ENCODE results near the gene TPM4. TPM values are rescaled to one million over a fixed set of nuclear protein-coding genes. Genes with fewer than 3 reads are reported as not detected.
"Not testable (repeated sequence)": the region's sequence is repeated elsewhere in the genome, so short reads cannot be mapped to it uniquely, and the experiment has no call there.

TPM4 gene
- total RNA-seq, result 275 and 300 TPM in 2 replicates
- long read RNA-seq, transcript TPM4-201 (8 exons, 2,666 nt), result major isoform, 460 of 495 reads
- long read RNA-seq, transcript TPM4-213 (1 exons, 2,672 nt), result minor isoform, 7 of 495 reads
- long read RNA-seq, partial matches to known transcripts, result 10 of 495 reads
- long read RNA-seq, other reads (novel, unspliced or antisense), result 17 of 495 reads

GRCh38 chr19:16076154-16076957 lies at the start of gene TPM4:
TPM4 (plus strand) TSS chr19:16076495; CDS start chr19:16076566, 71 bp downstream.
- no peak for TF ChIP-seq CTCF (IDR thresholded peaks at IDR 0.05; ENCODE audit: unreplicated experiment)
- peak within 1 kb of the TSS; percentile 84 for H3K4me3 Mint-ChIP-seq (ENCODE audit: low read depth)

GRCh38 chr19:16026756-16027155 lies 49.5 kb upstream of the TPM4 start:
- Mint-ChIP-seq H3K36me3 (ENCODE audit: insufficient read depth) (no peaks in the 10 kb centered on the region), H3K9me3 (ENCODE audit: low read depth) (no peaks in the 10 kb centered on the region), H3K27me3 (no peaks in the 10 kb centered on the region), H3K4me1 (ENCODE audit: low read depth) (no peaks in the 10 kb centered on the region), H3K4me3 (ENCODE audit: low read depth) (no peak overlapping the region), H3K27ac (no peak overlapping the region)
- no peak for DNase-seq (ENCODE audit: low spot score, unreplicated experiment)
- no peak for TF ChIP-seq CTCF (IDR thresholded peaks at IDR 0.05; ENCODE audit: unreplicated experiment)

More at GRCh38 chr19:16076154-16076957, at the start of gene TPM4:
- peaks cover 22% of the 10 kb centered on the region for H3K4me1 Mint-ChIP-seq (ENCODE audit: low read depth)
- peak; percentile 75 for DNase-seq (ENCODE audit: low spot score, unreplicated experiment)
- H3K36me3 Mint-ChIP-seq (ENCODE audit: insufficient read depth), result peaks cover 4% of the 10 kb centered on the region
- H3K27me3 Mint-ChIP-seq, result no peaks in the 10 kb centered on the region
- no peaks in the 10 kb centered on the region for H3K9me3 Mint-ChIP-seq (ENCODE audit: low read depth)
- H3K27ac Mint-ChIP-seq, result peak within 1 kb of the TSS; percentile 96

- H3K36me3 Mint-ChIP-seq (ENCODE audit: insufficient read depth), result no peaks in the 10 kb centered on the region
- H3K9me3 Mint-ChIP-seq (ENCODE audit: low read depth), result no peaks in the 10 kb centered on the region
- DNase-seq (ENCODE audit: low spot score, unreplicated experiment), result no peak
These were observed 48.8 kb upstream of the TPM4 start for GRCh38 chr19:16027528-16027927.

DNA sequence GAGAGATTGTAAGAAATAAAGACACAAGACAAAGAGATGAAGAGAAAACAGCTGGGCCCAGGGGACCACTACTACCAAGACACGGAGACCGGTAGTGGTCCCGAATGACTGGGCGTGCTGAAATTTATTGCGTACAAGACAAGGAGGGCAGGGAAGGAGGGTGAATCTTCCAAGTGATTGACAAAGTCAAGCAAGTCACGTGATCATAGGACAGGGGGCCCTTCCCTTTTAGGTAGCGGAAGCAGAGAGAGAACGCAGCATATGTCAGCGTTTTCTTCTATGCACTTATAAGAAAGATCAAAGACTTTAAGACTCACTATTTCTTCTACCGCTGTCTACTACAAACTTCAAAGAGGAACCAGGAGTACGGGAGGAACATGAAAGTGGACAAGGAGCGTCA lies 46.1 kb upstream of the TPM4 start:
- not testable (repeated sequence) for H3K4me3 Mint-ChIP-seq (ENCODE audit: low read depth); DNase-seq (ENCODE audit: low spot score, unreplicated experiment); H3K36me3 Mint-ChIP-seq (ENCODE audit: insufficient read depth); H3K27ac Mint-ChIP-seq; H3K27me3 Mint-ChIP-seq; H3K9me3 Mint-ChIP-seq (ENCODE audit: low read depth); H3K4me1 Mint-ChIP-seq (ENCODE audit: low read depth)

More at GRCh38 chr19:16027528-16027927, 48.8 kb upstream of the TPM4 start:
- Mint-ChIP-seq H3K27me3 (no peaks in the 10 kb centered on the region), H3K27ac (no peak overlapping the region), H3K4me3 (ENCODE audit: low read depth) (no peak overlapping the region), H3K4me1 (ENCODE audit: low read depth) (no peaks in the 10 kb centered on the region)
- TF ChIP-seq CTCF (IDR thresholded peaks at IDR 0.05; ENCODE audit: unreplicated experiment), result no peak

- no peak for TF ChIP-seq CTCF (IDR thresholded peaks at IDR 0.05; ENCODE audit: unreplicated experiment)
- Mint-ChIP-seq H3K4me1 (ENCODE audit: low read depth) (no peaks in the 10 kb centered on the region), H3K9me3 (ENCODE audit: low read depth) (no peaks in the 10 kb centered on the region), H3K36me3 (ENCODE audit: insufficient read depth) (no peaks in the 10 kb centered on the region), H3K4me3 (ENCODE audit: low read depth) (no peak overlapping the region), H3K27me3 (no peaks in the 10 kb centered on the region), H3K27ac (no peak overlapping the region)
- DNase-seq (ENCODE audit: low spot score, unreplicated experiment), result no peak
These were observed 45.1 kb upstream of the TPM4 start for GRCh38 chr19:16030964-16031871.
